Ishikawa (cell line): ENCODE results near the gene HAPLN2.

Experiments used
- RAD21 ChIP-seq: IDR thresholded peaks from 2 replicates; pipeline ENCODE4 v1.6.1; 2012; ENCODE audit warnings: low read depth
- TAF1 ChIP-seq: IDR thresholded peaks from 2 replicates; pipeline ENCODE4 v1.6.1; 2012; ENCODE audit warnings: low read depth, mild to moderate bottlenecking
- YY1 ChIP-seq: IDR thresholded peaks from 2 replicates; pipeline ENCODE4 v1.6.1; 2012; ENCODE audit warnings: low read depth
- ZBTB7A ChIP-seq: IDR thresholded peaks from 2 replicates; pipeline ENCODE4 v1.6.1; 2012; ENCODE audit warnings: low read depth
- TF ChIP-seq, protein P1 (sequence below): IDR thresholded peaks from 2 replicates; pipeline ENCODE4 v1.6.1; 2012

DNA sequence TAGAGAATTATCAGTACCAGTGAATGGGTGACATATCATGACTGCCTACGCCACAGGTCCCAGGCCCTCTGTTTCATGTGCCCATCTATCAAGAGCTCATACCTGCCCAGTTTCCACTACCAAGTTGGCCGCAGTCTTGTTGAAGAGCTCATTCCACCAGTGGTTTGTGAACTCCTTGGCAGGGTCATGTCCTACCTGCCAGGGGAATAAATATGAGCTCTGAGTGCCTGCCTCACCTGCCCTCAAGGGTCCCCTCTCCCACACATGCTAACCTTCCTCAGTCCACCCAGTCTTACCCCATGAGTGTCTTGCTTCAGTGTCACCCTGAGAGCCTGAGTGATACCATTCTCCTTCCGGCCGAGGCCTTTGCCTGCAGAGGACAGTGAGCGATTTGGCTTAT is 21.1 kb upstream of the HAPLN2 start:
- TF ChIP-seq RAD21 (no peak), YY1 (no peak), ZBTB7A (no peak), TAF1 (no peak)
- TF ChIP-seq, protein P1, sequence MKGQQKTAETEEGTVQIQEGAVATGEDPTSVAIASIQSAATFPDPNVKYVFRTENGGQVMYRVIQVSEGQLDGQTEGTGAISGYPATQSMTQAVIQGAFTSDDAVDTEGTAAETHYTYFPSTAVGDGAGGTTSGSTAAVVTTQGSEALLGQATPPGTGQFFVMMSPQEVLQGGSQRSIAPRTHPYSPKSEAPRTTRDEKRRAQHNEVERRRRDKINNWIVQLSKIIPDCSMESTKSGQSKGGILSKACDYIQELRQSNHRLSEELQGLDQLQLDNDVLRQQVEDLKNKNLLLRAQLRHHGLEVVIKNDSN = no peak
